Measurements from ENCODE around the gene BRD9. TPM values are rescaled to one million over a fixed set of nuclear protein-coding genes. Genes with fewer than 3 reads are reported as not detected.

BRD9 gene
- total and polyA plus RNA-seq, 9 of the 15 experiments (the other 6 are each of a cell fraction or from before 2014, with no cell fraction given) = 2.4 to 68.7 (median 44.9) TPM

- TF ChIP-seq ETV1 (tag; conservative IDR thresholded peaks at IDR 0.05; ENCODE audit: low read depth) (peak; percentile 55; the same call in 1 of the 2 replicates), ZNF143 (CRISPR knock-in tag; IDR thresholded peaks at IDR 0.05) (0 out of 2 replicates have a peak, but pooled peaks have one; percentile 18), PKNOX1 (IDR thresholded peaks at IDR 0.05) (peak; percentile 76), MYC (IDR thresholded peaks at IDR 0.05; ENCODE audit: low read depth, low read length) (0 out of 2 replicates have a peak, but pooled peaks have one; percentile 26), MYC (CRISPR knock-in tag; IDR thresholded peaks at IDR 0.05; ENCODE audit: borderline replicate concordance, low read depth) (0 out of 2 replicates have a peak, but pooled peaks have one; percentile 20), NRF1 (conservative IDR thresholded peaks at IDR 0.05 in 1 of 2, IDR thresholded peaks at IDR 0.05 in 1 of 2) (peak; percentile 88 to 90), VEZF1 (CRISPR knock-in tag; IDR thresholded peaks at IDR 0.05) (peak; percentile 32; the same call in 1 of the 2 replicates), MIER1 (IDR thresholded peaks at IDR 0.05; ENCODE audit: low read depth) (0 out of 2 replicates have a peak, but pooled peaks have one; percentile 4), ZBTB7A (IDR thresholded peaks at IDR 0.05; ENCODE audit: borderline replicate concordance, control insufficient read depth, low read depth, low read length) (peak; percentile 76), PHF8 (IDR thresholded peaks at IDR 0.05; ENCODE audit: borderline replicate concordance, low read length) (peak; percentile 46; the same call in 1 of the 2 replicates), POLR2A (conservative IDR thresholded peaks at IDR 0.05) (peak; percentile 81), ZBTB11 (CRISPR knock-in tag; IDR thresholded peaks at IDR 0.05) (peak in 1 of 3 experiments; percentile 57; a peak in 1 of 6 replicates), ZBTB26 (CRISPR knock-in tag; IDR thresholded peaks at IDR 0.05) (peak; percentile 59; the same call in 1 of the 2 replicates), ZNF79 (CRISPR knock-in tag; IDR thresholded peaks at IDR 0.05; ENCODE audit: low read depth) (no peak), ELF2 (CRISPR knock-in tag; IDR thresholded peaks at IDR 0.05) (no peak), ZBTB1 (CRISPR knock-in tag; IDR thresholded peaks at IDR 0.05; ENCODE audit: borderline replicate concordance, low read depth) (peak; percentile 51; the same call in 1 of the 2 replicates), NUFIP1 (IDR thresholded peaks at IDR 0.05; ENCODE audit: partially characterized antibody) (no peak), TBP (optimal IDR thresholded peaks at IDR 0.05; ENCODE audit: low read depth, low read length) (peak; percentile 48)
These were observed 1.3 kb downstream of the BRD9 start (continued) for GRCh38 chr5:891117-891836.

Measured in K562 (cell line).